A549 treated with RU486 at 1 μM for 4 hours (cell line): Measurements from ENCODE around the gene SENP6. TPM values are rescaled to one million over a fixed set of nuclear protein-coding genes. Genes with fewer than 3 reads are reported as not detected.

ENCODE experiments used
- total RNA-seq: library from RNA; stranded (reverse); fragments of 200-300 nt; extraction: Qiagen RNA extraction; gene quantifications from 5 replicates; pipeline ENCODE4 v1.2.3, GENCODE V29; 2022; ENCODE audit warnings: low read depth

SENP6 gene
- total RNA-seq = 16.0 to 38.5 TPM (median 32.6 TPM) in 5 replicates

GRCh38 chr6:75601304-75602245 lies at the start of gene SENP6:
Gene SENP6 (plus strand): TSS chr6:75601880. CDS start chr6:75602525, 645 bp downstream.

GRCh38 chr6:75748743-75749538 lies 147.3 kb downstream of the SENP6 start, which contains the start of gene MYO6:
Gene MYO6 (plus strand): TSS chr6:75749239. CDS start chr6:75817548, 68,309 bp downstream.

Other genes starting within 250 kb of the SENP6 start
- gene FILIP1, start 108.1 kb upstream of the SENP6 start, total RNA-seq = 0.19 to 0.35 TPM (median 0.29 TPM) in 5 replicates
- gene MYO6, start 147.4 kb downstream of the SENP6 start, total RNA-seq = 5.3 to 10.3 TPM (median 7.7 TPM) in 5 replicates